NT2/D1 (cell line): ENCODE measurements around the gene HNRNPUL2.

Experiments
- DNase-seq: peaks from one replicate; pipeline ENCODE4 v3.0.0-alpha.2; 2011; ENCODE audit warnings: low read depth, low spot score
- H3K27me3 ChIP-seq: 2 replicates; pipeline ENCODE4 v1.6.0; 2011; ENCODE audit warnings: mild to moderate bottlenecking; ENCODE audit not compliant: insufficient read length, insufficient read depth
- H3K36me3 ChIP-seq: 2 replicates; pipeline ENCODE4 v1.6.1; 2011; ENCODE audit warnings: mild to moderate bottlenecking, low read length, mixed read lengths; ENCODE audit not compliant: insufficient read depth, insufficient read length
- H3K4me1 ChIP-seq: 2 replicates; pipeline ENCODE4 v1.5.1; 2011; ENCODE audit not compliant: insufficient read depth, insufficient read length
- H3K4me3 ChIP-seq: 2 replicates; pipeline ENCODE4 v1.5.1; 2011; ENCODE audit warnings: low read depth; ENCODE audit not compliant: insufficient read length
- H3K9ac ChIP-seq: 2 replicates; pipeline ENCODE4 v1.6.0; 2011; ENCODE audit warnings: low read depth; ENCODE audit not compliant: insufficient read length
- H3K9me3 ChIP-seq: 2 replicates; pipeline ENCODE4 v1.5.1; 2011; ENCODE audit warnings: mild to moderate bottlenecking, low read length; ENCODE audit not compliant: insufficient read depth
- SUZ12 ChIP-seq: IDR thresholded peaks from 2 replicates; pipeline ENCODE4 v1.6.1; 2011; ENCODE audit not compliant: insufficient read length, insufficient read depth; ENCODE audit errors: extremely low read depth
- YY1 ChIP-seq: IDR thresholded peaks from 2 replicates; pipeline ENCODE4 v1.6.1; 2011; ENCODE audit not compliant: insufficient read length, insufficient read depth
- ZNF274 ChIP-seq: IDR thresholded peaks from 2 replicates; pipeline ENCODE4 v1.6.1; 2011; ENCODE audit warnings: mild to moderate bottlenecking, low read depth, low read length

HNRNPUL2 gene

GRCh38 chr11:62669420-62670161, 57.7 kb downstream of the HNRNPUL2 start:
- Histone ChIP-seq H3K9ac (no peak overlapping the region), H3K4me1 (peaks cover 2% of the 10 kb centered on the region), H3K27me3 (no peaks in the 10 kb centered on the region), H3K4me3 (no peak overlapping the region), H3K9me3 (no peaks in the 10 kb centered on the region), H3K36me3 (peaks cover 59% of the 10 kb centered on the region)
- no peak for DNase-seq
- no peak for TF ChIP-seq ZNF274
- TF ChIP-seq YY1, result no peak
- TF ChIP-seq SUZ12, result no peak

DNA sequence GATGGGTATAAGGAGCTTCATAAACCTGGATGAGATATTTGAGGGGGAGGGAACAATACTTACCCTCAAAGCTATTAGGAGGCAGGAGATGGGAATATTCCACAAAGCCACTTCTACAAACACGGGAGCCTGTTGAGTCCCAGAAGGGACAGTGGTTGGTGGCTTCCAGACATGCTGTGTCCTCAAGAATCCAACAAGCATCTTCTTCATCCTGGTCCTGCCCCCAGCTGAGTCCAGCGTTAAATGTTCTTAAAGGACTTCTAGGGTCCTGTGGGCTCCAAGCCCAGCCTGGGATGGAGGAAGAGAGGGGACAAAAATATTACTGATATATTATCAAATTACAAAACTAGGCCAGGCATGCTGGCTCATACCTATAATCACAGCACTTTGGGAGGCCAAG, 59.8 kb downstream of the HNRNPUL2 start:
- no peak for TF ChIP-seq SUZ12
- TF ChIP-seq ZNF274, result no peak
- no peak for TF ChIP-seq YY1
- Histone ChIP-seq H3K4me1 (no peaks in the 10 kb centered on the region), H3K27me3 (no peaks in the 10 kb centered on the region), H3K9ac (peak overlapping the region; percentile 100), H3K9me3 (no peaks in the 10 kb centered on the region), H3K4me3 (no peak overlapping the region), H3K36me3 (peaks cover 47% of the 10 kb centered on the region)
- DNase-seq, result no peak

- Histone ChIP-seq H3K4me3 (peak overlapping the region; percentile 99), H3K4me1 (no peaks in the 10 kb centered on the region), H3K9me3 (no peaks in the 10 kb centered on the region), H3K9ac (peak overlapping the region; percentile 100), H3K36me3 (peaks cover 57% of the 10 kb centered on the region), H3K27me3 (no peaks in the 10 kb centered on the region)
- no peak for DNase-seq
- no peak for TF ChIP-seq ZNF274
These were observed 60.9 kb downstream of the HNRNPUL2 start for GRCh38 chr11:62666259-62666926.

- peaks cover 63% of the 10 kb centered on the region for H3K36me3 ChIP-seq
- no peaks in the 10 kb centered on the region for H3K9me3 ChIP-seq
- peak overlapping the region; percentile 100 for H3K9ac ChIP-seq
- H3K4me1 ChIP-seq, result no peaks in the 10 kb centered on the region
- H3K27me3 ChIP-seq, result no peaks in the 10 kb centered on the region
- no peak for DNase-seq
- no peak for TF ChIP-seq YY1
- TF ChIP-seq SUZ12, result no peak
- TF ChIP-seq ZNF274, result no peak
- peak overlapping the region; percentile 99 for H3K4me3 ChIP-seq
These were observed 61.5 kb downstream of the HNRNPUL2 start for GRCh38 chr11:62665599-62666258.

DNA sequence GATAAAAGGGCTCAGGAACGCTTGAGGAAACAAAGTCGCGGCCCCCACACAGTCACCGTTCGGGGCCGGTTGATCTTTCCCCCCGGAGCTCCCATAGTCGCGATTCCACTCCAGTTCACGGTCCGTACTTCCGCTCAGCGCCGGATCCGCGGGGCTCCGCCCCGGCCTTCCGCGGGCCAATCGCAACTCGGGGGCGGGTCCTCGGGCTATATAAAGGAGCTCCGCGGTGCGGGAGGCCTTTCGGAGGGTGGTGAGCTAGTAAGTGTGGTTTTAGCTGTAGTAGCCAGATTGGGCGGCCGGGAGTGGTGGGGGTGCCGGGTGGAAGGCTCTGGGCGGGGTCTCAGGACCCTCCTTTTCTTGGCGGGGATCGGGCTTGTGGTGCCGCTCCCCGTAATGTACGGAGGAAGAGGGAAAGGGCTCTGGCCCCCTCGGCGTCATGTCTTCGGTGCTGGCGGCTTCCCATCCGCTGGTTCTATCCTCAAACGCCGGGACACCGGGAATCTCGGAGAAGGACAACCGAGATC, 62.1 kb downstream of the HNRNPUL2 start, which contains the start of the genes C11orf98 and CSKMT:
Gene C11orf98, minus strand, starts transcription at position 136 of the 524 bp plus-strand sequence. Its CDS starts 41 bp downstream, at position 95.
Gene CSKMT, plus strand, starts transcription at position 238 of the 524 bp plus-strand sequence. CDS start 568 bp downstream, outside the sequence.
- TF ChIP-seq ZNF274 (no peak), SUZ12 (no peak), YY1 (no peak)
- no peaks in the 10 kb centered on the region for H3K4me1 ChIP-seq
- peak; percentile 93 for DNase-seq
- peaks cover 67% of the 10 kb centered on the region for H3K36me3 ChIP-seq
- H3K4me3 ChIP-seq, result peak within 1 kb of the TSS; percentile 99
- no peaks in the 10 kb centered on the region for H3K9me3 ChIP-seq
- H3K27me3 ChIP-seq, result no peaks in the 10 kb centered on the region
- peak within 1 kb of the TSS; percentile 100 for H3K9ac ChIP-seq

- H3K36me3 ChIP-seq, result peaks cover 61% of the 10 kb centered on the region
- H3K9me3 ChIP-seq, result no peaks in the 10 kb centered on the region
- H3K27me3 ChIP-seq, result no peaks in the 10 kb centered on the region
- H3K4me1 ChIP-seq, result no peaks in the 10 kb centered on the region
- DNase-seq, result no peak
- TF ChIP-seq ZNF274, result no peak
- TF ChIP-seq YY1, result no peak
- TF ChIP-seq SUZ12, result no peak
- peak overlapping the region; percentile 99 for H3K4me3 ChIP-seq
- peak overlapping the region; percentile 100 for H3K9ac ChIP-seq
These were observed 62.7 kb downstream of the HNRNPUL2 start for GRCh38 chr11:62664405-62665074.
